ENCODE measurements around the gene GFI1B.
"Not testable (repeated sequence)": the region's sequence is repeated elsewhere in the genome, so short reads cannot be mapped to it uniquely, and the experiment has no call there.

The GFI1B gene

DNA sequence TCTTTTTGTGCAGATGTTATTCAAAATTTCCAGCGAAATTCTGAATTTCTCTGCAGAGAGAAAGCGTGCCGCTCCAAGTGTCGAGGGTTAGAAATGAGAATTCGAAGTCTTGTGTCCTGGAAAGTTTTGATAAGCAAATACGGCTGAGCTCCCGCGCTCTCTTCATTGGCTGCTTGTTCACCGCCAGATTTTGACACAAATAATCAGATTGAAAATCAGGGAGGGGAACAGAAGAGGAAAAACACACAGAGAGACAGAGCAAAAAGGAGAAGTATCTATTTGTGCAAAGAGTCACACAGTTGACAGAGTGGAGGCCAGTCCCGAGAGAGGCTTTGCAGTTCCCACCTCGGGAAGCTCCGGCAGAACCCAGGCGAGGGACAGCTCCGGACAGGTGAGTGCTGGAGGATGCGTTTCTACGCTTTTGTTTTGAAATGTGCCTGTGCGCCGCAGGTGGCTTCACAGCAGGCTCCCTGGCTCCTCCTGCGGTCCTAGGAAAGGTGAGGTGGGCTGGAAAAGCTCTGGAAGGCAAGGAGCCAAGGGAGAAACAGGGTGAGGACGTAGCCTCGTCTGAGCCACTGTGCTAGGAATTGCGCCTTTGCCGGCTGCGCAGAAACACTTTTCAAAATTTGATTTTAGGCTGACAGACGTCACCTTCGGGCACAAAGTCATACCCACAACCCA, at the start of gene GFI1B:
TSS of gene GFI1B (plus strand) at position 244 of the 681 bp plus-strand sequence. CDS start 7,985 bp downstream, outside the sequence.
- no peak for DNase-seq

DNA sequence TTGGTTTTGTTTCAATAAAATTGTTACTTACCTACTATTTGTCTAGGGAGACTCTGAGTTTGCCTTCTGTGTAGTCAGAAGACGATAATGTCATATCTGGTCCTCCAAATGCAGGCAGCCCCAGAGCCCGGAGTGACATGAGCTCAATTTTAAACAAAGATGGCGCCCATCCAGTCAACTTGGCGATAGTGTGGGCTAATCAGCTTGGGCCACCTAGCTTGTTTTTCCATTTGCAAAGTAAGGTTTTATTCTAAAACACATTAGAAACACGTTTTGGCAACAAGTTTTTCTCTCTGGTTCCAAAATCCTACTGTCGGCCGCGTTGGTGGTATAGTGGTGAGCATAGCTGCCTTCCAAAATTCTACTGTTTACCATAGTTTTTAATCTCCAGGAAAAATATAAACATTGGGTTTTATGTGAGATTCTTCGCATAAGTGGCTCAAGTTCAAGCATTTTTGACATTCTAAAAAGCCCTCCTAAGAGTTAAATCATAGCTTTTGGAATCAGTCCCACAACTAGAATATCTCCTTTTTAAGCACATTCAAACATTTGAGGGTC, 47.2 kb upstream of the GFI1B start:
- no peak for DNase-seq

GRCh38 chr9:132935026-132935425, 43.5 kb upstream of the GFI1B start:
- no peak for DNase-seq

DNA sequence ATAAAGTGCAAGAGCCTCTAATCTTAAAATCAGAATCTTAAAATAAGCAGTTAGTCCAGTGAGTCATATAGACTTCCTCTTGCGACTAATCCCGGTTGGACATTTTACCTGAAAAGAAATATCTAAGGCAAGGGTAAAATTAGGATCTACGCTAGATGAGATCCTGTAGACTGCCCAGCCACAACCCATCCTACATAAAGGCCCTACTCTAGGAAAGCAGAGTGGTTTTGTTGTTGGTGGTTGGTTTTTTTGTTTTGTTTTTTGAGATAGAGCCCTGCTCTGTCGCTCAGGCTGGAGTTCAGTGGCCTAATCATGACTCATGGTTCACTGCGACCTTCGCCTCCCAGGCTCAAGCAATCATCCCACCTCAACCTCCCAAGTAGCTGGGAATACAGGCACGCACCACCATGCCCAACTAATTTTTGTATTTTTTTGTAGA, 41.0 kb upstream of the GFI1B start:
- no peak for DNase-seq

DNA sequence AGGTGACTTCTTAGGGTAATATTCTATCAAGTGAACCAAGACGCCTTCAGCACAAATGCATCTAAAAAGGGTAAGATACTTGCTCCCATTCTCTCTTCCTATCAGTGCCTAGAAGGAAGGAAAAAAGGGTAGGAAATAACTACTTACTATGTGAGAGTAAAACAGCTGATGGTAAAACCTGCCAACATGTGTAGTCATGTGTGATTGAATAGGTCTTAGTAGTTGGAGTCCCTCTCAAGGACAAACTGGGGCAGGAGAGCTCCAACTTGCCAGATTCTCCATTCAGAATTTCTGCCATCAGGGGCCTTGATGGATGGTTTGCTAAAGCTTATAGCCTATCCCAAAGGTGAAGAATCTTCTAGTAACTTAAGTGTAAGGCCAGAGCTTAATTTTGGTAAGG, 39.3 kb upstream of the GFI1B start:
- no peak for DNase-seq

- DNase-seq, result no peak
Measured at GRCh38 chr9:132942541-132943182, 35.8 kb upstream of the GFI1B start.

DNA sequence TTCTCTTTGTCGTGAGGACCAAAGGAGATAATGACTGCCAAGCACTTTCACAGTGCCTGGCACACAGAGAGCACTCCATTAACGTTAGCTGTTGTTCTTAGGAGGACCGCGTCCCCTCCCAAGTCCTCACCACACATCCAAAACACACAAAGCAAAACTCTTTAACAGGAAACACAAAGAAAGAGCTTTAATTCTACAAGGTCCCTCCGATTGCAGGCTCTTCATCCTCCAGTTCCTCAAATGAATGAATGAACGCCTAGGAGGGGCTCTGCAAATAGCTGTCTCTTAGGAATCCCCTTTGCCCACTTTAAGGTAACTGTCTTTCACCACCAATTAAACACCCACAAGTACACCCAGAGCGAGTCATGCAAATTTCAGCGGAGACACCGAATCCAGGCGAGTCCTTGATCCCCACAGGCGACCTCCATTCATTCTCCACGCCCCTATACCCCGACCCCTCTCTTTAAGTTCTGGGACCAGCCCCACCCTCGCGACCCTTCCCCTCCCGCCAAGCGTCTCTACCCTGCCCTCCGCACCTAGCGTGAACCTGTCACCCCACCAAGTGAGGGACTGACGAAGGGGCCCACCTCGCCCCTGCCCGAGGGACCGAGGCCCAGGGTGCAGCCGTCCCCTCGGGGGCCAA, 34.7 kb upstream of the GFI1B start:
- no peak for DNase-seq

DNA sequence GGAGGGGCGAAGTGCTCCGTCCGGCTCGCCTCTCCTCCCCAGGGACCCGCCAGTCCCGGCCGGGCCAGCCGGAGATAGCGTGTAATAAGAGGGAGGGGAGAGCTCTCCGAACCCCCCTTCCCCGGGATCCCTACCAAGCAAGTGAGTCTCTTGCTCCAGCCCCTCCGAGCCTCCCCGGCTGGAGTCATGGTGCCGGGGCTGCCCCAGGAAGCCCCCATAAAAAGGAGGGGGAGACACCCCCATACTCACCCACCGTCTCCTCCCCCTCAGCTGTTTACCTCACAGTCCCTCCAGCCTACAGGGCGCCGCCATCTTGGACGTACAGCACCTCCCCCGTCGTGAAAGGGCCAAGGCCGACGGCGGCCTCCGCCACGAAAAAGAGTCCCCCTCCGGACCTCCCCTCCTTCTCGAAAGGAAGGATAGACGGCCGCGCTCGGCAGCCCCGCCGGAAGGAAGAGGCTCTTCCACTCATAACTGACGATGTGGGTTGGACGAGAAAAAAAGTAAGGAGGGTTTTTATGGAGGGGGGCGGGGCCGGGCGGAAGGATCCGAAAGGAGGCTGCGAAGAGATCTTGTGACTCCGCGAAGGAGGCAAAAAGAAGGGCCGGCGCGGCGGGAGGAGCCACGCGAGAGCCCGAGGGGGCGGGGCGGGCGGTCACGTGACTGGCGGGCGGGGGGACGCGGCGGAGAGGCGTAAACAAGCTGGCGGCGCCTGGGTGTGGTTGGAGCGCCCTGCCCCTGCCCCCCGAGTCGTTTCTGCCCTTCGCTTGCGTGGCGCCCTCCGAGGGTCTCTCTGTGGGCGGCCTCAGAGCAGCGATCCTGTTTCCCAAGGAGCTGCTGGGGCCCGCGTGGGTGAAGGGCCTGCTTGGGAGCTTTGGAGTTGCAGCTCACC, 34.0 kb upstream of the GFI1B start, which contains the start of gene TSC1:
TSS of gene TSC1 (minus strand) at position 323 of the 892 bp plus-strand sequence. CDS start 15,744 bp downstream, outside the sequence.
- DNase-seq, result peak; percentile 78

DNA sequence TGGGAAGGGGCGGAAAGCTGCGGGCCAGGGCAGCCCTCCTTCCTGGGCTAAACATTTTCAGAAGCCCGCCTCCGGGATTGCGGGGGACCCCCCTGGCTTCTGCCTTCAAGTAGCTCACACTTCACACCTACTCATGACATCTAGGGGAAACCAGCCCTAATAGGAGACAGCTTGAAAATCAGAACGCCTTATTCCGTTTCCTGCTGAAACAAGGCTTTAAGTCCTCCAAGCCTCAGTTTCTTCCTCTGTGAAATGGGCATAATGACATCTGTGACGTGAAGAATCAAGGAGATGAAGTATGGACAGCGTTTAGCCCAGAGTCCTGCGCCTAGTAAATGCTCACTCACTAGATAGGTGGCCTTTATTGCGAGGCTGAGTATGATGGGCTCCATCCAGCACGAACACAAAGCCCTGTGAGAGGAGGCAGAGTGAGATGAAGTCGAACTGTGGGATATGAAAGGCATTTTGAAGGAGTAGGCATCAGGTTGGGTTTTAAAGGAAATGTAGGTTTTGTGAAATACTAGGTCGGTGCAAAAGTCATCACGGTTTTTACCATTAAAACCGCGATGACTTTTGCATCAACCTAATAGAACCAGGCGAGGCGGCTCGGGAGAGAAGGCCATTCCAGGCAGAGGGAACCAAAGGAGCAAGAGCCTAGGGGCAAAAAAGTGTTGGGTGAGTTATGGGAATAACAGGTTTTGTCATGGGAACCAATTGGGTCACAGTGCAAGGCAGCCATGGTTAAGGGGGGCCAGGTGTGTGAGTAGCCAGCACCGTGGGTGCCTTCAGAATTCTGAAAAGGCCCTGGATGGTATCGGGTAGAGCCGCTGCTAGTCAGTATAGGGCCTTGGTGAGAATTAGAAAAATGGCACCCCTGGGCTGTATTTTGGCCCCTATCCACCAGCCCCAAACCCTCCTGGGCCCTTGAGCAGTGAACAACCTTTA, 33.0 kb upstream of the GFI1B start:
- no peak for DNase-seq

DNA sequence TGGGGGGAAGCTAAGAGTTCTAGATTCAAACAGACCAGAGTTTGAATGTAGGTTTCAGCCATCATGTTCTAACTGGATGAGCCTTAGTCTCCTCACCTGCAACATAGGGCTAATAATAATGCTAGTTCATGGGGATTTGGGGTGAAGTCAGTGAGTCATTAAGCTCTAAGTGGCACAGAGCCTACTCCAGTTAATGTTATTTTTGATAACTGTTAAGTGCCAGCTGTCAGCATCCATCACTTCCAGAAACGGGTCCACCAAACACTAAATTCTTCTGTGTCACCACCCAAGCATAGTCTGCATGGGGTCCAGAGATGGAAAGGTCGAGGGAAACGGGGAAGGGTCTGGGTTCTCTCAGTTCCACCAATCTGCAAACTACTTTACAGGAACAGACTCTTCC, 32.3 kb upstream of the GFI1B start:
- DNase-seq, result no peak

DNA sequence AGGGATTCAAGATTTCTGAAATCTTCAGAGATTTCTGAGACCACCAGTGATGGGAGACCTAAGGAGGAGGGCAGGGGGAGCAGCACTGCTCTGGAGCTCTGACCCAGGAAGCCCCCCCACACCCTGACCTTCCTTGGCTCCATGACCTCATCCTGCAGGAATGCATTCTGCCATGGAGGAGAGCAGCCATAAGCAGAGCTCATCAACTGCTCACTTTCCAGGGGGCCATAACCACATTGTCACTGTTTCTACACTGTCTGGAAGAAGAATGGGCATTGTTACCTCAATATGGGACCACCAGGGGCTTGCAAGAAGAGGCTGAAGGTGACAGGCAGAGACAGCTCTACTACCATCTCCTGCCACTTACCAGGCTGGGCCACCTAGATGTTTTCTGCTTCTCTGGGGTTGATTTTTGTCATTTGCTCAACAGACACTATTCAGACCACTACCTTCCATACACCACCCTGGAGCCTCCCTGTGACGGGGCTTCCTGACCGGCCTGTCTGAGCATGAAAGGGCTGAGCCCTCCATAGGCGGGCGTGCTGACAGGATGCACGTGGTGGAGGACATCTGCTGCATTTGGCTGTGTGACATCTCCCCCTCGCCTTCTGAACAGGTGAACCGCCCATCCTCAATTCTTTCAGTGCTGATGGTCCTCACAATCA, 31.7 kb upstream of the GFI1B start:
- no peak for DNase-seq

DNA sequence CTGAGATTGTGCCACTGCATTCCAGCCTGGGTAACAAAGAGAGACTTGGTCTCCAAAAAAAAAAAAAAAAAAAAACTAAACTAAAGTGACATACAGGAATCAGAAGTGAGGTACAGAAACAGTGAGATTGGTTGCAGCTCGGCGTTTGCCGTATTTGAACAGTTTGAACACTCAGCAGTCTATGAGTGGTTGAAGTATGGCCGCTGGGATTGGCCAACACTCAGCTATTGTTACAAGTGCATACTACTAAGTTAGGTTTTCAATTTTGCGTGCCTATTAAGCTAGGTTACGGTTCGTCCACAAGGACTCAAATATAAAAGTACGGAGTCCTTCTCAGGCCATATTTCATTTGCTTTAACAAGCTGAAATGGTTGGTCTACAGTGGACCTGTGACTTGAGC, 30.7 kb upstream of the GFI1B start:
- no peak for DNase-seq

GRCh38 chr9:132948482-132949050, 29.9 kb upstream of the GFI1B start:
- no peak for DNase-seq

DNA sequence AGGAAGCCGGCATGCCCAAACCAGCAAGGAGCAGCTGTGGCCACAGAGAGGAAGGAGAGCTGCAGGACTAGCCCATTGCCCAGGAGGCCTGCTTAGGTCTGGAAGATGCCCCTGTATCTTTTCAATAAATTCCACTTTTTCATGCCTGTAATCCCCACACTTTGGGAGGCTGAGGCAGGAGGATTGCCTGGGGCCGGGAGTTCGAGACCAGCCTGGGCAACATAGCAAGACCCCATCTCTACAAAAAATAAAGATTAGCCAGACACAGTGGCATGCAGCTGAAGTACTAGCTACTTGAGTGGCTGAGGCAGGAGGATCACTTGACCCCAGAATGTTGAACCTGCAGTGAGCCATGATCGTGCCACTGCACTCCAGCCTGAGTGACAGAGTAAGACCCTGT, 28.8 kb upstream of the GFI1B start:
- no peak for DNase-seq

DNA sequence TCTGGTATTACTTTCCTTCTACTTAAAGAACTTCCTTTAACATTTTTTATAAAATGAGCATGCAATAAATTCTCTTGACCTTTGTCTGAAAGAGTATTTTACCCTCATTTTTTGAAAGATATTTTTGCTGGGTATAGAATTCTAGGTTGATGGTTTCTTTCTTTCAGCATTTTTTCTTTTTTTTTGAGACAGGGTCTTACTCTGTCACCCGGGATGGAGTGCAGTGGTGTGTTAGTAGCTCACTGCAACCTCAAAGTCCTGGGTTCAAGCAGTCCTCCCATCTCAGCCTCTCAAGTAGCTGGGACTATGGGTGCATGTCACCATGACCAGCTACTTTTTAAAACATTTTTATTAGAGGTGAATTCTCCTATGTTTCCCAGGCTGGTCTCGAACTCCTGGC, 23.4 kb upstream of the GFI1B start:
- DNase-seq, result no peak

DNA sequence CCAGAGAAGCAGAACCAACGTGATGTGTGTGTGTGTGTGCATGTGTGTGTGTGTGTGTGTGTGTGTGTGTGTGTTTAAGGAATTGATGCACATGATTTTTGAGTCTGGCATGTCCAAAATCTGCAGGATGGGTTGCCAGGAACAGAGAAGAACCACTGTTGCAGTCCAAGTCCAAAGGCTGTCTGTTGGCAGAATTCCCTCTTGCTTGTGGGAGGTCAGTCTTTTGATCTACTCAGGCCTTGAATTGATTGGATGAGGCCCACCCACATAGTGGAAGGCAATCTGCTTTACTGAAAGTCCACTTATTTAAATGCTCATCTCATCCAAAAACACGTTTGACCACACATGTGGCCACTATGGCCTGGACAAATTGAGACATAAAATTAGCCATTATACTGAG, 22.7 kb upstream of the GFI1B start:
- no peak for DNase-seq

DNA sequence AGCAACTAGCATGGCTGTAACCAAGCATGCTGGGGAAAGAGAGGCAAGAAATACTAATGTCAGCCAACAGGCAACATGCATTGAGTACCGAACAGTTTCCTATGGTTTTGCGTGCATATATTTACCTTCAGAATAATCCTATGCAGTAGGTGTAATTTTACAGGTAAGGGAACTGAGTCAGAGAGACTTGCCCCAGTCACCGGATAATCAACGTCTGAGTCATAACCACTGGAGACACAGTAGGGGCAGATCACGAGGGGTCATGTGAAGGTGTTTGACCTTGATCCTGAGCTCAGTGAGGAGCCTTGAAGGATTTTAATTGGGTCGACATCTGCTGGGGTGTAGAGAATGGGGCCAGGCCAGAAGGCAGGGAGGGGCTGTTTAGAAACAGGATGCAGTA, 20.7 kb upstream of the GFI1B start:
- no peak for DNase-seq

- no peak for DNase-seq
Measured at GRCh38 chr9:132961002-132961401, 17.5 kb upstream of the GFI1B start.

GRCh38 chr9:132965478-132965877, 13.0 kb upstream of the GFI1B start:
- no peak for DNase-seq

- not testable (repeated sequence) for DNase-seq
Measured at GRCh38 chr9:132967908-132968307, 10.6 kb upstream of the GFI1B start.

GRCh38 chr9:132969783-132970182, 8.7 kb upstream of the GFI1B start:
- DNase-seq, result no peak
